CD4-positive, alpha-beta T cell treated with Interleukin-12 subunit alpha and Interleukin-12 subunit beta, for 1 hour (primary cell): ENCODE data around the gene RPS6KA2.

Experiments used
- DNase-seq: peaks from one replicate; pipeline ENCODE4 v3.0.0-alpha.2; 2020

RPS6KA2 gene

DNA sequence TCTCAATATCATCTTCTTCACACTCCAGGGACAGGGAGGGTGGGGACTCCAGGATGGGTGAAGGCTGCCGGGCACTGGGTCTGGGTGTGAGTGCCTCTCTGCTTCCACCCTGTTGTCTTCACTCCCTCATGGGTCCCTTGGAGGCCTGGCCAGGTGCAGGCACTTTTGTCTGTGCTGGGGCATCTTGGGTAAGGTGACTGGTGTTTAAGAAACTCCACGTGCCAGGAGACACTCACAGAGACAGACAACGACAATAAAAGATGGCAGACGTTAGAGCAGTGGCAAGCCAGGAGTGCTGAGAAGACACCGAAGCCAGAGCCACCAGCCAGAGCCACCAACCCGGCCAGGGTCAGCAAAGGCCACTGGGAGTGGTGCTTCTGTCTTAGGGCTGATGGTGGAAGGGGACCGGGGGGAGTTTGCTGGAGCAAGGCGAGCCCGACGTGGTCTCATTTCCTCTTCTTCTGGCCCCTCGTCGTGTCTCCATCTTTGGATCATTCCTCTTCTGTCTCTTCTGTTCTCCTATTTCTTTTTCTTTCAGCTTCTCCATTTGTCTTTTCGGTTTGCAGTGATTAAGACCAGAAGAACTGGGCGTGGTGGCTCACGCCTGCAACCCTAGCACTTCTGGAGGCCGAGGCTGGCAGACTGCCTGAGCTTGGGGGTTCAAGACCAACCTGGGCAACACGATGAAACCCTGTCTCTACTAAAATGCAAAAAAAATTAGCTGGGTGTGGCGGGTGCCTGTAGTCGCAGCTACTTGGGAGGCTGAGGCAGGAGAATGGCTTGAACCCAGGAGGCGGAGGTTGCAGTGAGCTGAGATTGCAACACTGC lies 131.3 kb downstream of the RPS6KA2 start:
- DNase-seq, result no peak

DNA sequence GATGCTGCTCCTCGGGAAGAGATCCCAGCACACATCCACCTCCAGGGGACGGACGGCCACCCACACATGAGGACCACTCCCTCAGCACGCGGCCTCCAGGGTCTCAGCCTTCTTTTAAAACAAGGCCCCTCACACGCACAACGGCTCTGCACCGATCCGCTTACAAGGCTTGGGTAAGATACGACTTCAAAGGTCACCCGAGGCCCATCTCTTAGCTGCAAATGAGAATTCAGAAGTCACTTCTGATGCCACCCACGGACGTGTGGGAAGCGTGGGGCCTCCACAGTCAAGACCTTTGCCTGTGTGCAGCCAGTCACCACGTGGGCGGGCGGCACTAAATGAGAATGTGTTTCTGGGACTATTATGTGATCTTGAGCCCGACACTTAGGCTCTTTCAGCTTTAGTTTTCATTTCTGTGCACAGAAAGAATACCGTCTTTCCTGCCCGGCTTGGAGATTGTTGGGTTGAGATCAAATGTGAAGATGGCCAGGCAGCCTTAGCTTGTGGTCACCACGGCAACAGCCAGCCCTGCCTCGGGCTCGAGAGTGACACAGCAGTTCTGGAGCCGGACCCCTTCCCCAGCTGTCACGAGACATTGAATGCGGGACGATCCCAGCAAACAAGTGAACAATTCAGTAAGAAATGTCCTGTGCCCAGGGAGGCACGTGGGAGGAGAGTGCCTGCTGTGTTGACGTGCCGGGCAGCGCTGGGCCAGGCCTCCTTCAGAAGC lies 132.1 kb downstream of the RPS6KA2 start:
- DNase-seq, result no peak

DNA sequence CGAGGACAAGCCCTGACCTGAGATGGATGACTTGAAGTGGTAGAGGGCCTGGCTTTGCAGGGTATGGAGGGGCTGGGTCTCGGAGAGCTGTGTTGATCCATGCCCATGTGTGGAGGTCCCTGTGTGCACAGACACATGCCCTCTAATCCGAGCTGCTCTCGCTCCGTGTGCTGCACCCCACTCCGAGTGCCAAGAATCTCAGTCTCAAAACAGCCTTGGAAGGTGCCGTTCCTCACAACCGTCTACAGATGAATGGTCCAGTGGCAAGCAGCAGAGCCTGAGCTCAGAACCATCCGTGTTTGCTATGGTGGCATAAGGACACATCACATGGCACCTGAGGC lies 133.0 kb downstream of the RPS6KA2 start:
- DNase-seq, result no peak

DNA sequence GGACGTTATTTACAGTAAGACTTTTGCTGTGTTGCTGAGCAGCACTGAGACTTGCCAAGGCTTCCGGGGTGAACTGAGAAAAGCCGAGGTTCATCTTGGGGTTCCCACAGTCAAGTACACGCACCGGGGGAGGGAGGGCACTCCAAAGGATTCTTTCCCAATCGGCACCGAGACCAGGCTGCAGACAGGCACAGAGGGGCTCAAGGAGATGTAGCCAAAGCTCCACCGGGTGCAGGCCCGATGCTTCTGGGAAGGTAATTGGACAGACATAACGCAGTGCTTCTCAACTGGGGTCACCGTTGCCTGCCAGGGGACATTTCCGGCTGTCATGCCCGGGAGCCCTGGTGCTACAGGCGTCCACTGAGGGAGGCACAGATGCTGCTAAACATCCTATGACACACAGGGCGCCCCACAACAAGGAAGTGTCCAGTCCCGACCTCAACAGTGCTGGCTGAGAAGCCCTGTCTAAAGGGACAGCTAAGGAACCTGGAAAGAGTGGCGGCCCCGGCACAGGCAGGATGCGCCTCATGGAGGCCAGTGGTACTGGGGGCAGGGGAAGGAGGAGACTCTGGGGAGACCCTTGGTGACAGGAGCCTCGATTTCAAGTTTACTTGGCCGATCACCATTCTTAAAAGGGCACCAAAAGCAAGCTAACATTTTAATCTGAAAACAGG lies 133.5 kb downstream of the RPS6KA2 start:
- no peak for DNase-seq

DNA sequence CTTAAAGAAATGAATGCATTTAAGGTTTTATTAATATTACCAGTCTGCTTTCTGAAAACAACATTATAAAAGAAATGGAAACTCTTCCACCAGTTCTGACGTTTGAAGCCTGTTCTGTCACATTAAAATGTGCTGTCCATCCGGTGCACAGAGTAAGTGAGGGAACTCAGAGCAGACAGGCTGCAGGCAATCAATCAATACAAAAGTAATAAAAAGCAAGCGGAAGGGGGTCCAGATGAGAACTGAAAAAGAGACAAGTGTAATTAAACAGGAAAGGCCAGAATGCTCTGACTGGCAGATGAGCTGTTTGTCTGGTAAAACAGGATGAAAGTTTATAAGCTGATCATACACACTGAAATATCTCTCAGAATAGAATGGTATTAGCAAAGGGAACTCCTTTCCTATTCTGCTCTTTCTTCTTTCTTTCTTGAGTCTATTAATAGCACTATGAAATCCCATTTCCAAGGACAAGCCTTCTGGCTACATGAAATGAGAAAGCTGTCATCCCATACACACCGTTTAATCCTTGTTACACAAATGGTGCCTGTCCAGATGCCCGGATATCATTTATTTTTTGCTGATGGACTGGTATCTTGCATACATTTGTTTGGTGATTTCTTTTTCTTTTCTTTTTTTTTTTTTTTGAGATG lies 134.8 kb downstream of the RPS6KA2 start:
- DNase-seq, result no peak

DNA sequence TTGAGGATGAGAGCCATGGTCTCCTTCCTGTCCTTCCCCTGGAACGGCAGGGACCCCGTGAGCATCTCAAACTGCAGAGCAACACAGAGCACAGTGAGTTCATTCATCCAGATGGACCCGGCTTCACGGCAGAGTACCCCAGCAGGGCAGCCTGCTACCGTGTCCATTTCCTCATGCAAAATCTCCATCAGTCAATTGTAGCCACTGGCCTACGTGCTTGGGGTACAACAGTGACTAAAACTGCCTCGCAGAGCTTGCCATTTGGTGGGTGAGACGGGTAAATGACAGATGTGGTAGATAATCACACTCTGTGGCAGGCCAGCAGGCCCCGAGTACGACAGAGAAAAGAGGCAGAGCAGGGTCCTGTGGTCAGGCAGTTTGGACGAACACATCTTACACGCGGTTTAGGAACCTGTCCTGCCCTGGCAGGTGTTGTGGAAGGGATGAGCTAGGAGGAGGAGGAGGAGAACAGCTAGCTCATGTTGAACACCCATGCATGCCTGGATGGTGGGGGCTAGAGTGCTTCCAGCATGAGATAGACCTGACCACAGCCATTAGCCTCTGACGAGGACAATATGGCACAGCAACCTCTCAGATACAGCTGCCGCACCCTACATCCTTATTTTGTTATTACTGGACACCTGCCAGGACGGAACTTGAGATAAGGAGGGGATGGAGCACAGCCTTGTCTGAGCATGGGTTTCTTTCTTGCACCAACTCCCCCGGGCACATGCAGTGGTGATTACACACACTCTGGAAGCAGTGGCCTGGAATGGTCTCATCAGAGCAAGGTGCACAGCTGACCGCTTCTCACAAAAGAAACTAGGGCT lies 136.2 kb downstream of the RPS6KA2 start:
- no peak for DNase-seq

DNA sequence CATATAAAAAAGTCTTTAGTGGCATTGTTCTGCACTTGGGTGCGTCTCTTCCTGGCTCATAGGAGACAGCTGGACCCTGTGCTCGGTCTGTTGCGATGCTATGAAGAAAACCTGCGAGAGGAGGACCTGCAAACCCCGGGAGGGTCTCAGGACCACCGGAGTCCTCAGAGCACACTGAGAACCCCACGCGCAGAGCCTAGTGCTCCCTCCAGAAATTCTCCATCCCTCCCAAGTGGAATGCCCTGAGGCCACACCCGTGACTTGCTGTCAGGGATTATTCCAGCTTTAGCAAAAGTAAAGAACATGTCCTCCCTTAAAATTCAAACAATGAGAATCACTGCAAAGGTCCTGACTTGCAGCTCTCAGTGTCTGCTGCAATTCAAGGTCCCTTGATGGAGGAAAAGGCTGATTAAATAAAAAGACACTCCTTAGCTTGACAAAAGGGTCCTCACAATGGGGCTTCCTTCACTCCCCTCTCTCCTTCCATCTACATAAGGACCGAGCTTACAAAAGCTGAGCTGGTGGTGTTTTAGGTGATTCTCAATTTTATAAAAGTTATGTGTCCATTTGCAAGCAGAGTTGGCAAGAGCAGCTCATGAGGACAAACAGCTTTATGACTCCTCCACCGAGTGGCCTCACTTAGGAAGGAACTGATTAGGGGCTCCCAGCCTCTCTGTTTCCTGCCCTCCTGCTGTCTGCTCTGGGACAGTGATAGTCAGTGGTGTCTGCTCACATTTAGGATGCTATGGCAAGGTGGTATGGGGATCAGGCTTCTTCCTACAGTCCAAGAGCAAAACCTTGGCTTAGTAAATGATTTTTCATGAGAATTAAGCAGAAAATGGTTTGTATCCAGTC lies 137.5 kb downstream of the RPS6KA2 start:
- DNase-seq, result no peak

DNA sequence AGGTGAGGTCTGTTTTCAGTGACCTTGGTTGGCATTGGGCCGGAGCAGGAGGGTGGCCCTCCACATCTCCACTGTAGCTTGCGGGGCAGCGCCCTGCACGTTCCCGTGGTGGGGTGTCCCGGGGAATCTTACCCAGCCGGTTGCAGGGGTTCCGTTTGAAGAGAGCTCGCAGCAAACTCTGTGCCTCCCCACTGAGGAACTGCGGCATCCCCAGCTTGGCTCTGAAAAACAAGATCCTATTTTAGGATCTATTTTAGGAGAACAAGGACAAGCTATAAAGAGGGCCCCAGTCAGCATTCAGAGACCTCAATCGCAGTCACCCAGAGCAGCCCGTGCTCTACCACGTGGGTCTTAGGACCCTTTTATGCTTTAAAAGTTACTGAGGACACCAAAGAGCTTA lies 138.3 kb downstream of the RPS6KA2 start:
- DNase-seq, result no peak

DNA sequence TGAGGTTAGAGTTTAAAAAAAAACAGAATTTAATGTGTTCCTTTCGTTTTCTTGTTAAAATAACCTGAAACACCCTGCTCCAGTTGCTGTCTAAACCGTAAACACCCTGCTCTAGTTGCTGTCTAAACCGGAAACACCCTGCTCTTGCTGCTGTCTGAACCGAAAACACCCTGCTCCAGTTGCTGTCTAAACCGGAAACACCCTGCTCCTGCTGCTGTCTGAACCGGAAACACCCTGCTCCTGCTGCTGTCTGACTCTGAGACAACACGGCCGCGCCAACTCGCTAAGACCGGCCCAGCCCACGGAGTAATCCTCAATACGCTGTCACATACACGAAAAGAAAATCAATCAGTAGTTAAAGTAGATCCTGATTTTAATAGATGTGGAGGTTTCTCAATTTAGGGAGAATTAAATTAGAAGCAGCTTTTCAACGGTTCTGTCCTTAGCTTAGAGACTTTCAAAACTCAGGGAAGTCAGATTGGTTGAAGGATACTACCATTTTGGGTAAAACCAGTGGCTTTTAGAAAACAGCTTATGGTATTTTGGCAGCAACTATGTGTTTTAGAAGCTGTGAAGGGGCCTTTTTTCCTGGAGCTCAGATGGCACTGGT lies 138.9 kb downstream of the RPS6KA2 start:
- DNase-seq, result peak; percentile 88

DNA sequence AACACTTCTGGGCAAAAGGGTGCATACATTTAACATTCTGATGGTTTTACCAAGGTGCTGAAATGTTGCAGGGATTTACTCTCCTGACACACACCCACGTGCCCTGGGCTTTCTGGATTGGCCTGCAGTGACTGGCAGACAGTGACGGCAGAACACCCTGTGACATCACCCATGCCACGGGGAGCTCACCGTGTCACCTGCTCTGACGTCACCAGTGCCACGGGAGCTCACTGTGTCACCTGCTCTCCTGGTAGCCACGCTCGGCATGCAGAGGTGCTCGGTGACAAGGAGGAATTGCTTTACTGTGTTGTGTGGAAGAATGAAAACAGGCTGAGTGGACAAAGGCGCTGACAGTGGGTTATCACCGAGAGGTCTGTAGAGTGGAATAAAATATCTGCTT lies 139.9 kb downstream of the RPS6KA2 start:
- no peak for DNase-seq

DNA sequence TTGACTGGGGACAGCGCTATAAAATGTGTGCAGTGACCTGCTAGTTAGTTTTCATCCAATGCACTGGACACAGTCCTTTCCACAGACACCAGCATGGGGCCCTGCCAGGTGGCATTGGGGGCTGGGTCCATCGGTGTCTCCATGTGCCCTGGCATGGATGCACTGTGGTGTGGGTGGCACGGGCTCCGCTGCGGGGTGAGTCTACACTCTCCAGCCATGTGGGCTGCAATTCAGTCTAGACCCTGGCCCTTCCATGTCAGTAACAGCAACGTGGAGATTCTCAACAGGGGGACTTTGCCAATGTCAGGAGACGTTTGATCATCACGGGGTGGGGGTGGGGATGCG lies 140.5 kb downstream of the RPS6KA2 start:
- no peak for DNase-seq

DNA sequence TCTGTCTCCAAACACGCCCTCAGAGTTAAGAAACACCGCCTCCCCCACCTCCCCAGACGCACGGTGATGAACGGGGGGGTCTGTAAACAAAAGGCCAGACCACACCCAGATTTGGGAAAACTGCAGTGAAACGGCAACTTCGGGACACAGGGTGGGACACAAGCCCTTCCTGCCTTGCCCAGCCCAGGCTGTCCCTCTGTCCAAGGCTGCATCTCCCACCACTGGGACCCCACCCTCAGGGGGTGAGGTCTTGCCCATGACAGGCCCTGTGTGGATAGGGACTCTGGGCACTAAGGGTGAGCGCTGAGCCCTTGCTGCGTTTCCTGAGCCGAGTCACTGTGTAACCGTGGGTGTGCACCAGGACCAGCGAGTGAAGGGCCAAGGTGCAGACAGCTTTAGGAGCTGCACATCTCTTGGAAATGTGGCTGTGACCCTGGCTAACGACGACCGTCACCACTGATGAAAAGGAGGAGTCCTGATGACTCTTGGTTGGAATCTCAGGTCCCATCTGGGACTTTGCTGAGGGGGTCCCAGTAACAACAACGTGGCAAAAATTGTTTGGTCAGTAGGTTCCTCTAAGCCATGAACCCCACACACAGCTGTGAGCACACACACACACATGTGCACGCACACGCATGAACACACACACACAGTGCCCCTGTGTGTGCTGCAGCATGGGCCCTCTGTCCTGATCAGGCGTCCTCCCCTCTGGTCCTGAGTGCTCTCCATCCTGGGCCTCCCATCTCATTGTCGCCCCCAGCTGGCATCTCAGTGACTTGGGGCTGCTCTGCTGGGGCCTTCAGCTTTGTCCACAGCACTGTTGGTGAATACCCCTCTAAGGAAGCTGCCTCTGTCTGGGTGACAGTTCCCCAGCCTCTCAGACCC lies 141.2 kb downstream of the RPS6KA2 start:
- no peak for DNase-seq

DNA sequence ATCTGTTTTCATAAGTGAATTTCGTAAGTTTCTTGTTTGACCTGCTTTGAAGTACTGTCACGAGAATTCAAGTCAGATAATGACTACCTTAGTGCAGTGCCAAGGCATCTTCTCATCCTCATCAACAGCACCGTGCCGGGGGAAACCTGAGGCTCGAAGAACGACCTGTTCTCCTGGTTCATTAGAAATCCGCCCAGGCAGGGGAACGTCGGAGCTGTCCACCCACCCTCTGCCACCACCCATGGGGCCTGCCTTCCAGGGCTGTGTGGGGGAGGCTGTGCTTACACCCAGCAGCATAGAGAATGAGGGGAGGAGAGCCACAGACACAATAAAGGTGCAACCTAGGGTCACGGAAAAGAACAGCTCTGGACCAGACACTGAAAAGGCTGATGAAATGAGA lies 142.2 kb downstream of the RPS6KA2 start:
- no peak for DNase-seq

DNA sequence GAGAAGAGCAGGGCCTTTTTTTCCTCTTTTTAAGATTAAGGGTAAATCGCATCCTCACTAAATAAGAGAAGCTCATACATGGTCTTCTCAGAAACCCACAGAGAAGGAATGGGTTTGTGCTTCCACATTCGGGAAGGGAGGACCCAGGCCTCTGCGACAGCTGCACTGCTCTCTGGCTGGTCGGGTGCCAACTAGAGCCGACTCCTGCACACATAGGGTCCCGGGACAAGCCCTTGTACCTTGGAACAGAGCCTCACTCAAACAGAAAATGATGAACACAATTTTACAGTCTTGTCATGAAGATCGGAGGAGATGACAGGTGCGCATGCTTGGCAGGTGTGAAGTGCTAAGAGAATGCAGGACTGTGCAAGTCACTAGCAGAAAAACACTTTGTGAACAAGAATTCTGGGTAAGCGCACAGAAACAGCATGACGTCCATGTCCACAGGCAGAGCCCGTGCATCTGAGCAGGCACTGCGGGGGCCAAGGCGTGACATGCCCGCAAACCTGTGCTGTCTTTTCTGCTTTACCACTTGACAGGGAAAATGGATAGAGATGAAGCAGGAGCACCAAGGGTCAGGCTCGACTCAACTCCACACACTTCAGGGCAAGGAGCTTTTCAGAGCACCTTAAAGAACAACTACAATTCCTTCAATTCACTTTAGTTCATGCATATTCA lies 143.3 kb downstream of the RPS6KA2 start:
- no peak for DNase-seq

DNA sequence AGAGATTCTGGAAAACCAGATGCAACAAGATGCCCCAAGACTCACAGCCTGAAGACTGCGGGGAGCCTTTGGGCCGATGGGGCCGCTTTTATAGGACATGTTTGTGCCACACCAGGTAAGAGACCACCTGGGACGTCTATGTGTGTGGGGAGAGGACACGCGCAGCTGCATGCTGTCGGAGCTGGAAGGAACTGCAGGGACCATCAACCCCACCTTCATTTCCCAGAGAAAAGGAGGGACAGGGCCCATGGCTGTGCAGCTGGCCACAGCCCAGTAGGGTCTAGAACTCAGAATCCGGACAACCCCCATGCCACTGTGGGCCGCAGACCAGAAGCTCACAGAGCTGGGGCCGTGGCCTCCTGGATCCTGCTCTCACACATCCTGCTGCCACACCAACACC lies 144.0 kb downstream of the RPS6KA2 start:
- no peak for DNase-seq

DNA sequence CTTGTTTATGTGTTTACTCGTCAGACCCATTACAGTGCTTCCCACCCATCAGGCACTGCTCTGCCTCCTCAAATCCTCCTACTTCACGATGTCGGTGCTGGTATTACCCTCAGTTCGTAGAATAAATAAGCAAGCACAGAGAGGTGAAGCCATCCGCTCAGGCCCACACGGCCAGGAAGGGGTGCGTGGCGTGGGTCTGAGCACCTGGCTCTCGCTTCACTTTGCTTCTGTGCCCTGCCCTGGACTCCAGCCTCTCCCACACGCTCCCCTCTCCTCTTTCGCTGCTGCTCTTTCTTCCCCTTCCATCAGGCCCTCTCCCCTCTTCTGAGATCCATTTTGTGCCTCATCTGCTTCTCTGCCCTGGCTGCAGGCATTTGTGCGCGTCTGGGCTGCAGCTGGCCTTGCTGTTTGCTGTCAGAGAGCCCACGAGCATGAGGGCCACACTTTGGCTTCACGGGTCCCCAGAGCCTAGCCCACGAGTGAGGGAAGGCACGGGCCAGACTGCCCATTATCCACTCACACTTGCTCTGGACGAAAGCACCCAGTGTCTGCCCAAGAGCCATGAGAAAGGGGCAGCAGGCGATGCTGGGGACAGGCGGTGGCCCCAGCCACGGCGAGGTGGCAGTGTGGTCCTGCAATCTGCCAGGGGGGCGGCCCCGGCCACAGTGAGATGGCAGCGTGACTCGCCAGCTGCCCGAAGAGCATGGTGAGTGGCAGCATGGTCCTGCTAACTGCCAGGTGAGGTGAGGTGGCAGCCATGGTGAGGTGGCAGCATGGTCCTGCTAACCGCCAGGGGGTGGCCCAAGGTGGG lies 148.1 kb downstream of the RPS6KA2 start:
- DNase-seq, result no peak

DNA sequence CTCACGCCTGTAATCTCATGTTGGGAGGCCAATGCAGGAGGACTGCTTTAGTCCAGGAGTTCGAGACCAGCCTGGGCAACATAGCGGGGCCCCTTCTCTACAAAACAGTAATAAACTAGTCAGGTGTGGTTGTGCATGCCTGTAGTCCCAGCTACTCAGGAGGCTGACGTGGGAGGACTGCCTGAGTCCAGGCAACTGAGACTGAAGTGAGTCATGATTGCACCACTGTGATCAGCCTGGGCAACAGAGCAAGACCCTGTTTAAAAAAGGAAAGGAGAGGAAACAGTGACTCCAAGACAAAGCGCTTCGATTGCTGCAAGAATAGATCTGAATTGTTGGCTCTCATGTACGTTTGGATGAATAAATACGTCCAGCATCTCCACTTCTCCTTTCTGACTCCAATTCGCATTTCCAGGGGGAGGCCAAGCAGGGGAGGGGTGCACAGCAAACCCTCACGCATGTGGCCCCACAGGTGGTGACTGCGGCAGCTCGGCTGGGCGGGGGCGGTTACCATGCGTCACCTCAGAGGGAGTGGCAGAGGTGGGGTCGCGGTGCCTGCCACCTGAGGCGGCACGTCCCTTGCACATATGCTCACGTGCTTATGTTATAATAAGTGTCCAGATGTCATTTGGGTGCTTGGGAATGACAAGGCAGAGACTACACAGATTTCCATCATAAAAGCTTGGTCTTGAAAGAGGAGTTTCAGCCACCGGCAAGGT lies 149.2 kb downstream of the RPS6KA2 start:
- DNase-seq, result no peak

DNA sequence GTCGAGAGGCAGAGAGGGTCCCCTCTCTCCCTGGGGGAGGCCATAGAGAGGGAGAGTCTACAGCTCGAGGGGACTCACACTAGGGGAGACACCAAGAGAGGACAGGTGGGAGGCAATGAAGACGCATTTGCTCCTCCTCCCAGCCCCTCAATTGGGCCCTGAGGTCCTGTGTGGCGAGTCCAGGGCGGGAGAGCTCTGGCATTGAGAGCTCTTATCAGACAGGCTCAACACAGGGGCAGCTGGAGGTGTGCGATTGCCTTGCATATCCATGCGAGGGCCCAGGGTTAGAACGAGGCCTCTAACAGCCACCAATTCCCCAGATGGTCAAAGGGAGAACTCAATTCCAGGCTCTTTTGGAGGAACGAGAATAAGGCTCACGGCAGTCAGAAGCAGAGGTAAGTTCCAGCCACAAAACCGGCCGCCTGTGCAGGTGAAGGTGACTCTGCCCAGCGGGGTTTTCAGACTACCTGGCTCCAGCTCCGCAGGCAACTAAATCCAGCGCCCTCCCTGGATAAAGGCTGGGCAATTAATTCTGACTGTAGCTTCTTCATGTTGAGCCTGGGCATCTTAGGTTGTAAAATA lies 150.3 kb downstream of the RPS6KA2 start:
- DNase-seq, result no peak
